ENCODE measurements around the gene HSFX4.
"Not testable (repeated sequence)": the region's sequence is repeated elsewhere in the genome, so short reads cannot be mapped to it uniquely, and the experiment has no call there.

The HSFX4 gene

DNA sequence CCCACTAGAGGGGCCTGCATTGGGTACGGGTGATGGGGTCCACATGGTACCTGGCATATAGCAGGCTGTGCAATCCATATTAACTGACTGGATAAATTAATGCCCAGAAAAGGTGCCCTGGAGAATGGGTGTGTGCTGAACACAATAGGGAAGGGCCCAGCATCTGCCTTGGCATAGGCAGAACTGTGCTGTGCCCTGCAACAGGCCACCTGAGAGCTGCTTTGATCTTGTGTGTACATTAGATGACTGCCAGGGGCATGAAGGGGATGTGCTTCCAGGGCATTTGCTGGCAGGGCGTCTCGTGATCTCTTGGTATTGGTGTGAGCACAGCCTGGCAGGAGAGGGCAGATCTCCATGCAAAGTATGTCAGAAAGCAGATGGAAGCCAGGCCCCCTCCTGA lies 17.6 kb downstream of the HSFX4 start:
- not testable (repeated sequence) for H3K9ac ChIP-seq (ENCODE audit: low read length in 5 of 5); H3K9me3 ChIP-seq (ENCODE audit: control insufficient read depth in 5 of 5, low read length in 5 of 5); H3K4me1 ChIP-seq (ENCODE audit: control insufficient read depth in 5 of 5, insufficient read depth in 5 of 5, low read length in 5 of 5); H3K27me3 ChIP-seq (ENCODE audit: control insufficient read depth in 5 of 5, insufficient read depth in 4 of 5, low read length in 5 of 5); H3K4me3 ChIP-seq (ENCODE audit: low read depth in 1 of 5, low read length in 5 of 5); H3K27ac ChIP-seq (ENCODE audit: low read depth, low read length)
- peaks cover 0 to 20% (median 14%) of the 10 kb centered on the region in 5 donors for H3K36me3 ChIP-seq (ENCODE audit: control insufficient read depth in 5 of 5, insufficient read depth in 5 of 5, low read length in 5 of 5)

DNA sequence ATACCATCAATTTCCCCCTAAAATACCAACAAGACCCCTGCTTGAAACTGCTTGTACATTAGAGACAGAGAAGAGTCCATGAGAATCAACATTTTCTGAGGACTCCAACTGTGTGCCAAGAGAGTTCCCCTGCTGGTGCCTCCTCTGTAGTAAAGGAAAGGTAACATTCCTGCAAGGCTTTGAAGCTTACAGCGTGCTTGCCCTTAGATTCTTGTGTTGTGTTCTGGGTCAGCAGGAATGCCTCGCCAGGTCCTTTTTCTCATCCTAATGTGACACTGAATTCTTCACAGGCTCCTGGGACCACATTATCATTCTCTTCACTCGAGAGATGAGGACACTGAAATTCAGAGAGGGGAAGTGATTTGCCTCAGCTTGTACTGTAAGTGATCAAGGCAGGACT lies 18.6 kb downstream of the HSFX4 start:
- Histone ChIP-seq H3K27me3 (ENCODE audit: control insufficient read depth in 5 of 5, insufficient read depth in 4 of 5, low read length in 5 of 5) (no peaks in the 10 kb centered on the region), H3K27ac (ENCODE audit: low read depth, low read length) (no peak overlapping the region), H3K4me1 (ENCODE audit: control insufficient read depth in 5 of 5, insufficient read depth in 5 of 5, low read length in 5 of 5) (peaks cover 0 to 8% (median 5%) of the 10 kb centered on the region in 5 donors), H3K36me3 (ENCODE audit: control insufficient read depth in 5 of 5, insufficient read depth in 5 of 5, low read length in 5 of 5) (peaks cover 0 to 21% (median 14%) of the 10 kb centered on the region in 5 donors), H3K9me3 (ENCODE audit: control insufficient read depth in 5 of 5, low read length in 5 of 5) (no peaks in the 10 kb centered on the region), H3K9ac (ENCODE audit: low read length in 5 of 5) (no peak overlapping the region), H3K4me3 (ENCODE audit: low read depth in 1 of 5, low read length in 5 of 5) (no peak overlapping the region)

DNA sequence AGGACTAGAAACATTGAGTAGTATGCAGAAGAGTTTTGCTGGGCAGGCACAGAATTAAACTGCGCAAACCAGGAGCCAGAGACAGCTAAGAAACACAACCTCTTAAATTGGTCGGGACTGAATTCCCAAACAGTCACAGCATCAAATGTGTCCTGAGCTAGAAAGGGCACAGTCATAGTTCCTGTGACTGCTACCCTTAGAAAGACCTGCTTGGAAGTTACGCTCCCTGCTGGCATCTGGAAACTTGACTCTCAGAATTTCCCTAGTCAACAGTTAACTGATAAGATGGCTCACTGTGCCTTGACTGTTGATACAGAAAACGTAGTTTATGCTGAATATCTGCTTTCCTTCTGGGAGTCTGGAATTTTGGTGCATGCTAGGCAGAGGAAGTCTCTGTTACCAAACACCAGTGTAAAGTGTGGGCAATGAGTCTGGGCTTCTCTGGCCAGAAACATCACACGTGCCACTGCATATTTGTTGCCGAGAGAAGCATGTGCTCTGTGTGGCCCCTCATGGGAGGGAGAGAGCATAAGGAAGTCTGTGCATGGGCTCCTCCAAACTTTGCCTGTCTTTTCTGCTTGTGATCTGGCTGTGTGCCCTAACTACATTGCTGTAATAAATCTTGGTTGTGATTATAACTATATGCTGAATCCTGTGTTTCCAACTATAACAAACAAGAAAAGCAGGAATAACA lies 20.5 kb downstream of the HSFX4 start:
- Histone ChIP-seq H3K4me3 (ENCODE audit: low read depth in 1 of 5, low read length in 5 of 5) (no peak overlapping the region), H3K36me3 (ENCODE audit: control insufficient read depth in 5 of 5, insufficient read depth in 5 of 5, low read length in 5 of 5) (peaks cover 0 to 22% (median 14%) of the 10 kb centered on the region in 5 donors), H3K9ac (ENCODE audit: low read length in 5 of 5) (no peak overlapping the region), H3K9me3 (ENCODE audit: control insufficient read depth in 5 of 5, low read length in 5 of 5) (no peaks in the 10 kb centered on the region), H3K27ac (ENCODE audit: low read depth, low read length) (no peak overlapping the region), H3K4me1 (ENCODE audit: control insufficient read depth in 5 of 5, insufficient read depth in 5 of 5, low read length in 5 of 5) (peaks cover 0 to 8% (median 5%) of the 10 kb centered on the region in 5 donors), H3K27me3 (ENCODE audit: control insufficient read depth in 5 of 5, insufficient read depth in 4 of 5, low read length in 5 of 5) (no peaks in the 10 kb centered on the region)

DNA sequence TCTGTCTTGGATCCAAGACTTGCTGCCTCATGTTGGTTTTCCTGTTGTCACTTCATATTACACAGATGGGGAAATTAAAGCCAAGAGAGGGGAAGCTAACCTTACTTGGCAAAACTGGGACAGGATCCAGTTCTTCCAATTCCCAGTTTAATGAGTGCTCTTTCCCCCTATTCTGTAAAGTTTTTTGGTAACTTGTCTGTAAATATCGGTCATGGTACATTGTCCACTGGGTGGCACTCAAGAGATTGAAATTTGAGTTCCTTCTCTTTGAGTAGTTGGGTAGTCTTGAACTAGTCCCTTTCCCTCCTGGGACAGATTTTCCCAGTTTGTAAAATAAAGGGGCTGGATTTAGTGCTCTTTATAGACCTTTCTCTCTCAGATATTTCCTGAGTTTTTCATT lies 21.3 kb downstream of the HSFX4 start:
- H3K4me1 ChIP-seq (ENCODE audit: control insufficient read depth in 5 of 5, insufficient read depth in 5 of 5, low read length in 5 of 5), result peaks cover 0 to 8% (median 5%) of the 10 kb centered on the region in 5 donors
- no peak overlapping the region for H3K27ac ChIP-seq (ENCODE audit: low read depth, low read length)
- no peaks in the 10 kb centered on the region for H3K9me3 ChIP-seq (ENCODE audit: control insufficient read depth in 5 of 5, low read length in 5 of 5)
- no peak overlapping the region for H3K9ac ChIP-seq (ENCODE audit: low read length in 5 of 5)
- H3K36me3 ChIP-seq (ENCODE audit: control insufficient read depth in 5 of 5, insufficient read depth in 5 of 5, low read length in 5 of 5), result peaks cover 0 to 18% (median 11%) of the 10 kb centered on the region in 5 donors
- no peak overlapping the region for H3K4me3 ChIP-seq (ENCODE audit: low read depth in 1 of 5, low read length in 5 of 5)
- no peaks in the 10 kb centered on the region for H3K27me3 ChIP-seq (ENCODE audit: control insufficient read depth in 5 of 5, insufficient read depth in 4 of 5, low read length in 5 of 5)

DNA sequence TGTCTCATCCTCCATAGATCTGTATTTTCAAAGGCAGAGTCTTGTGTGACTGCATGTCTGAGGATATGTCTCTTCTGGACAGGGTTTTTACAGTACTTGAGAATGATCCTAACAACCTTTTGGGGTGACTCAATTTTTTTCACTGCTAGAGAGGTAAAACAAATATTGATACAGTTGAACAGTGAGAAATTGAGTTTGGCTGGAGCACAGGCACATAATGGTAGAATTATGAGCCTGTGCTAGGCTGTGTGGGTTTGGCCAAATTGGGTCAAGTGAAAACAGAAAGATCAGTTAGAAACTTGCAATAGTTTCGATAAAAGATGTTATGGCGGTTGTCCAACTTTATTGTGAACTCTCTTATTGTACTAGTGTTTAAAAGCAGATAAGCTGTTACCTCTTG lies 32.2 kb downstream of the HSFX4 start:
- no peaks in the 10 kb centered on the region for H3K9me3 ChIP-seq (ENCODE audit: control insufficient read depth in 5 of 5, low read length in 5 of 5)
- no peak overlapping the region for H3K27ac ChIP-seq (ENCODE audit: low read depth, low read length)
- no peak overlapping the region for H3K9ac ChIP-seq (ENCODE audit: low read length in 5 of 5)
- H3K27me3 ChIP-seq (ENCODE audit: control insufficient read depth in 5 of 5, insufficient read depth in 4 of 5, low read length in 5 of 5), result peaks cover 0 to 3% (median 0%) of the 10 kb centered on the region in 5 donors
- peaks cover 0 to 13% (median 3%) of the 10 kb centered on the region in 5 donors for H3K36me3 ChIP-seq (ENCODE audit: control insufficient read depth in 5 of 5, insufficient read depth in 5 of 5, low read length in 5 of 5)
- no peak overlapping the region for H3K4me3 ChIP-seq (ENCODE audit: low read depth in 1 of 5, low read length in 5 of 5)
- H3K4me1 ChIP-seq (ENCODE audit: control insufficient read depth in 5 of 5, insufficient read depth in 5 of 5, low read length in 5 of 5), result no peaks in the 10 kb centered on the region

DNA sequence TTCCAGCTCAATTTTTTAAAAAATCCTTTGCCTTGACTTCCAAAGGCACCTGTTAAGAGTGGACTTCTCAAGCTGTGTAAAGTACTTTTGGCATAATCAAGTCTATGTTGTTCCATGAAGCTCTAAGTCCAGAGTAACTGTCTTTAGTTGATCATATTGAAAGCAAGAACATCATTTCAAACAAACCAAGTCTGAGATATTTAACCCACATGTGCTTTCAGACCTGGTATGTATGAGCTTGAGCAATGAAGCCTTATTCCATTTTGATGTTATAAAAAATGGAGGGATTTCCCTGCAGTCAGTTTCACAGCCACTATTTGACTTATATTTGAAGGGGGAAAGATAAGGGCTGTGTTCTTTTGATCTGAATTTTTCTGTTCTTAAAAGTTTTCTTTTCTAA lies 32.6 kb downstream of the HSFX4 start:
- H3K36me3 ChIP-seq (ENCODE audit: control insufficient read depth in 5 of 5, insufficient read depth in 5 of 5, low read length in 5 of 5), result peaks cover 0 to 13% (median 3%) of the 10 kb centered on the region in 5 donors
- H3K4me3 ChIP-seq (ENCODE audit: low read depth in 1 of 5, low read length in 5 of 5), result no peak overlapping the region
- no peaks in the 10 kb centered on the region for H3K4me1 ChIP-seq (ENCODE audit: control insufficient read depth in 5 of 5, insufficient read depth in 5 of 5, low read length in 5 of 5)
- no peak overlapping the region for H3K27ac ChIP-seq (ENCODE audit: low read depth, low read length)
- peaks cover 0 to 3% (median 0%) of the 10 kb centered on the region in 5 donors for H3K27me3 ChIP-seq (ENCODE audit: control insufficient read depth in 5 of 5, insufficient read depth in 4 of 5, low read length in 5 of 5)
- no peak overlapping the region for H3K9ac ChIP-seq (ENCODE audit: low read length in 5 of 5)
- no peaks in the 10 kb centered on the region for H3K9me3 ChIP-seq (ENCODE audit: control insufficient read depth in 5 of 5, low read length in 5 of 5)

DNA sequence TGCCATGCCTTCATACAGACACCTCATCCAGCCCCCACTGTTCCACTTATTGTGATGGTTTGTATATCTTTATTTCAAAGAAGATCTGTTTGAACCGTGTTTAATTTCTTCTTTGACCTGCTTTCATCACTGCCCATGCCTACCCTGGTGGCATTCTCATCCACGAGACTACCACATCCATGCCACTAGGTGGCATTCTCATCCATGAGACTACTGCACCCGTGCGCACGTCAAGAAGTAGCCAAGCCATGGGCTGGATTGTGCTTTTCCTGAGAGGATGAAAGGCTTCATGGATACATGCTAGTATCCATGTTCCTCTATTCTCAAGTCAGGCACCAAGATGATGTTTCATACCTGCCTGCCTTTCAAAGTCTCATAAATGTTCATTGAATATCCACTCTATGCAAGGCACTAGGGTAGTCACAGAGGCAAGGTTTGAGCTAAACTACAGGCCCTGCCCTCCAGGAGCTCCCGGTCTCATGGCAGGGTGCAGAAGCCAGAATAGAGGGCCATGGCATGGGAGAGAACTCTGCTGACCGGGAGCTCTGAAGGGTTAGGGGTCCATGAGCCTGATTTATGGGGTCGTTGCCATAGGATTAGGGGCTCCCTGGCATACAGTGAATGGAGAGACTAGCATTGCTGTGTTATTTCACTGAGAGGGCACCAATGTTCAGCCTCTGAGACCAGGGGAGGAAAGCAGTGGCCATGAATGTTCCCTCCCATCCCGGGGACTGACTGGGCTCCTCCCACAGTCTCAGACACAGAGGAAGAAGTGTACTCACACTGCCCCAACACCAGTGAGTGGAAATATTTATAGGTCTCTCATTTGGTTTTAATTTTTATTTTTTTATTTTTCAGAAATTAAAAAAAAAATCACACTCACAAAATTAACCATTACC lies 33.7 kb downstream of the HSFX4 start:
- H3K36me3 ChIP-seq (ENCODE audit: control insufficient read depth in 5 of 5, insufficient read depth in 5 of 5, low read length in 5 of 5), result peaks cover 0 to 10% (median 3%) of the 10 kb centered on the region in 5 donors
- no peak overlapping the region for H3K9ac ChIP-seq (ENCODE audit: low read length in 5 of 5)
- no peak overlapping the region for H3K4me3 ChIP-seq (ENCODE audit: low read depth in 1 of 5, low read length in 5 of 5)
- H3K27me3 ChIP-seq (ENCODE audit: control insufficient read depth in 5 of 5, insufficient read depth in 4 of 5, low read length in 5 of 5), result peaks cover 0 to 3% (median 0%) of the 10 kb centered on the region in 5 donors
- no peak overlapping the region for H3K27ac ChIP-seq (ENCODE audit: low read depth, low read length)
- H3K9me3 ChIP-seq (ENCODE audit: control insufficient read depth in 5 of 5, low read length in 5 of 5), result no peaks in the 10 kb centered on the region
- H3K4me1 ChIP-seq (ENCODE audit: control insufficient read depth in 5 of 5, insufficient read depth in 5 of 5, low read length in 5 of 5), result no peaks in the 10 kb centered on the region

DNA sequence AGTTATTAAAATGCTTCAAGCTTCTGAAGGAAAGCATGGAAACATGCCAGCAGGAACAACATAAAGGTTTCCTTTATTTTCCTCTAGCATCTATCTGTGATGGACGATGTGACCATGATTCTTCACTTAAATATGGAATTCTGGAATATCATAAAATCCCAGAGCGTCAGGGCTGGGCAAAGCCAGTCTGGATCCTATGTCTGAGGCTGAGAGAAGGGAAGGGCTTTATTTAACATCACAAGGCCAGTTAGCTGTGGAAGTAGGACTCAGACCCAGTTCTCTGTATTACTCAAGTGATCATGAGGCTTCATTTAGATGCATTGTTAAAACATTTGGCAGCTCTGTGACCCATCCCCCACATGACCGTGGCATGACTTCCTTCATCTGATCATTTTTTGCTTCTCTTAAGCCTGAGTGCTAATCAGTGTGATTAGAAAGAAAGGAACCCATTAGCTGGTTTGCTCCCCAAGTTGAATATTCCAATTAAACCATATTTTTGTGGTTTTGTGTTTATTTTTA lies 49.8 kb downstream of the HSFX4 start:
- peaks cover 0 to 19% (median 12%) of the 10 kb centered on the region in 5 donors for H3K4me1 ChIP-seq (ENCODE audit: control insufficient read depth in 5 of 5, insufficient read depth in 5 of 5, low read length in 5 of 5)
- no peak overlapping the region for H3K4me3 ChIP-seq (ENCODE audit: low read depth in 1 of 5, low read length in 5 of 5)
- no peak overlapping the region for H3K27ac ChIP-seq (ENCODE audit: low read depth, low read length)
- H3K9me3 ChIP-seq (ENCODE audit: control insufficient read depth in 5 of 5, low read length in 5 of 5), result no peaks in the 10 kb centered on the region
- H3K9ac ChIP-seq (ENCODE audit: low read length in 5 of 5), result no peak overlapping the region
- no peaks in the 10 kb centered on the region for H3K36me3 ChIP-seq (ENCODE audit: control insufficient read depth in 5 of 5, insufficient read depth in 5 of 5, low read length in 5 of 5)
- H3K27me3 ChIP-seq (ENCODE audit: control insufficient read depth in 5 of 5, insufficient read depth in 4 of 5, low read length in 5 of 5), result peaks cover 0 to 3% (median 0%) of the 10 kb centered on the region in 5 donors
